ENCODE results near the gene NFIA. TPM values are rescaled to one million over a fixed set of nuclear protein-coding genes. Genes with fewer than 3 reads are reported as not detected.

Gene NFIA
- total RNA-seq, 1 experiment from 2014 or later = 0.35 TPM

GRCh38 chr1:61436016-61436415 is 353.7 kb downstream of the NFIA start:
- no peak overlapping the region for H2AFZ ChIP-seq (ENCODE audit: low read length)
- H2BK15ac ChIP-seq (ENCODE audit: low read depth, low read length) = no peak overlapping the region
- H2BK20ac ChIP-seq (ENCODE audit: low read depth, low read length, poor library complexity, severe bottlenecking) = no peak overlapping the region
- Mint-ChIP-seq H3K9me3 (no peaks in the 10 kb centered on the region), H3K4me3 (no peak overlapping the region), H3K36me3 (ENCODE audit: insufficient read depth in 1 of 3, low read depth in 3 of 3) (no peaks in the 10 kb centered on the region; a peak in 1 of 7 replicates), H3K4me1 (peaks cover 5 to 16% of the 10 kb centered on the region in 2 experiments), H3K27me3 (ENCODE audit: low read depth) (no peaks in the 10 kb centered on the region; the same call in 1 of the 2 replicates), H3K27ac (peak overlapping the region in 1 of 3 experiments; percentile 73; a peak in 2 of 7 replicates)
- H3K27me3 ChIP-seq (ENCODE audit: insufficient read depth, low read length) = no peaks in the 10 kb centered on the region
- H3T11ph ChIP-seq (ENCODE audit: low read length) = no peak overlapping the region
- H3K56ac ChIP-seq (ENCODE audit: insufficient read length, low read depth, low read length) = no peak overlapping the region
- H2BK5ac ChIP-seq (ENCODE audit: insufficient read length, low read length) = no peak overlapping the region
- H3K79me1 ChIP-seq (ENCODE audit: insufficient read depth, low read depth, low read length, poor library complexity, severe bottlenecking) = no peaks in the 10 kb centered on the region
- H3K27ac ChIP-seq (ENCODE audit: insufficient read length, low read depth, low read length) = no peak overlapping the region
- no peaks in the 10 kb centered on the region for H3K79me2 ChIP-seq (ENCODE audit: insufficient read depth, low read length)
- no peaks in the 10 kb centered on the region for H3K4me1 ChIP-seq (ENCODE audit: insufficient read depth, low read length)
- no peaks in the 10 kb centered on the region for H4K20me1 ChIP-seq (ENCODE audit: control insufficient read depth, insufficient read depth, insufficient read length)
- H3K4ac ChIP-seq (ENCODE audit: low read depth, low read length) = no peak overlapping the region
- no CpG with 5 or more reads among the region's 3 CpGs for WGBS (ENCODE audit: extremely low coverage, insufficient read length, low lambda C conversion rate)
- no peaks in the 10 kb centered on the region for H3K9me3 ChIP-seq (ENCODE audit: control insufficient read depth, low read depth, low read length)
- H4K8ac ChIP-seq (replicated peaks; ENCODE audit: insufficient read length, low read depth, low read length) = no peak overlapping the region
- H3K14ac ChIP-seq (ENCODE audit: insufficient read depth, low read length) = no peak overlapping the region
- no peak for DNase-seq
- H3K18ac ChIP-seq (ENCODE audit: insufficient read length, low read depth, low read length) = no peak overlapping the region
- TF ChIP-seq CTCF (conservative IDR thresholded peaks at IDR 0.05) = peak; percentile 51
- no peak overlapping the region for H2BK12ac ChIP-seq (ENCODE audit: insufficient read length, low read depth, low read length)
- H3K23me2 ChIP-seq (ENCODE audit: insufficient read length, low read depth, low read length, poor library complexity, severe bottlenecking) = no peaks in the 10 kb centered on the region
- no peak overlapping the region for H3K23ac ChIP-seq (ENCODE audit: insufficient read length, low read depth, low read length)
- no peak overlapping the region for H3K9ac ChIP-seq (ENCODE audit: extremely low read depth, insufficient read length, low read length)
- no peak overlapping the region for H4K91ac ChIP-seq (ENCODE audit: insufficient read length, low read depth, low read length)
- no peak overlapping the region for H3K4me2 ChIP-seq (ENCODE audit: insufficient read depth, insufficient read length, low read length)
- no peak overlapping the region for H4K5ac ChIP-seq (ENCODE audit: insufficient read length, low read depth, low read length)
- H2BK120ac ChIP-seq (ENCODE audit: low read depth, low read length, poor library complexity, severe bottlenecking) = no peak overlapping the region
- no peak overlapping the region for H2AK5ac ChIP-seq (ENCODE audit: insufficient read length, low read length)

Data from H9 (cell line).